Upper lobe of right lung (tissue), 1 donor: ENCODE data around the gene CHTOP. TPM values are rescaled to one million over a fixed set of nuclear protein-coding genes. Genes with fewer than 3 reads are reported as not detected.
"Not testable (repeated sequence)": the region's sequence is repeated elsewhere in the genome, so short reads cannot be mapped to it uniquely, and the experiment has no call there.

ENCODE experiments used
- ATAC-seq: fragments of 200-7000 bp; cut with Tn5 transposase; one replicate; pipeline ENCODE4 v1.9.1; 2020; ENCODE audit warnings: mild to moderate bottlenecking, moderate library complexity
- DNase-seq: peaks from one replicate; pipeline ENCODE4 v3.0.0-alpha.2; 2020
- H3K27ac ChIP-seq: fragments of 200-600 bp; one replicate; pipeline ENCODE4 v1.8.0; 2022
- H3K27me3 ChIP-seq: fragments of 200-600 bp; one replicate; pipeline ENCODE4 v1.8.0; 2022; ENCODE audit warnings: mild to moderate bottlenecking
- H3K36me3 ChIP-seq: fragments of 200-600 bp; one replicate; pipeline ENCODE4 v1.8.0; 2022
- H3K4me1 ChIP-seq: fragments of 200-600 bp; one replicate; pipeline ENCODE4 v1.8.0; 2022
- H3K4me3 ChIP-seq: fragments of 200-600 bp; one replicate; pipeline ENCODE4 v1.8.0; 2022; ENCODE audit warnings: mild to moderate bottlenecking
- H3K9me3 ChIP-seq: fragments of 200-600 bp; one replicate; pipeline ENCODE4 v1.8.0; 2022
- CTCF ChIP-seq: fragments of 200-600 bp; IDR thresholded peaks from one replicate; pipeline ENCODE4 v1.8.0; 2022; ENCODE audit warnings: antibody characterized with exemption
- intact Hi-C: fragments of 100-400 bp; cut with DNase I; formaldehyde crosslinking; loops from one replicate; pipeline ENCODE4 v1.11.0; 2022
- total RNA-seq: library from RNA; stranded (reverse); fragmentation: NEBNext Ultra II Directional; extraction: Animal tissue kit (Norgen Biotek cat#: 25700); gene quantifications from one replicate; pipeline ENCODE4 v1.2.1, GENCODE V29; 2021
- donor health status: DM: no; HTN: yes; CAD: no; lungs with severe emphysema.

CHTOP gene
- total RNA-seq, 1 donor from 2014 or later = 63.5 TPM

- H3K36me3 ChIP-seq = peaks cover 73% of the 10 kb centered on the region
- peaks cover 10% of the 10 kb centered on the region for H3K4me1 ChIP-seq
These were observed 33.6 kb downstream of the CHTOP start for GRCh38 chr1:153667439-153667838.

GRCh38 chr1:153668672-153669071, 34.8 kb downstream of the CHTOP start:
- H3K4me3 ChIP-seq, intact Hi-C loops, ATAC-seq, H3K9me3 ChIP-seq, H3K27me3 ChIP-seq, H3K27ac ChIP-seq, H3K4me1 ChIP-seq: not testable (repeated sequence)
- peaks cover 61% of the 10 kb centered on the region for H3K36me3 ChIP-seq
- peak; percentile 29 for DNase-seq

More at GRCh38 chr1:153667439-153667838, 33.6 kb downstream of the CHTOP start:
- Histone ChIP-seq H3K27me3 (no peaks in the 10 kb centered on the region), H3K9me3 (no peaks in the 10 kb centered on the region), H3K4me3 (no peak overlapping the region), H3K27ac (no peak overlapping the region)
- DNase-seq = no peak
- no peak for TF ChIP-seq CTCF
- intact Hi-C loops = no loop called here
- no peak for ATAC-seq

GRCh38 chr1:153669606-153670005, 35.7 kb downstream of the CHTOP start:
- DNase-seq (no peak), ATAC-seq (no peak)
- Histone ChIP-seq H3K4me1 (peaks cover 10% of the 10 kb centered on the region), H3K27me3 (no peaks in the 10 kb centered on the region), H3K9me3 (no peaks in the 10 kb centered on the region), H3K27ac (no peak overlapping the region), H3K36me3 (peaks cover 52% of the 10 kb centered on the region), H3K4me3 (peak overlapping the region; percentile 84)
- intact Hi-C loops = no loop called here
- no peak for TF ChIP-seq CTCF

GRCh38 chr1:153670257-153670858, 36.5 kb downstream of the CHTOP start:
- peak overlapping the region; percentile 84 for H3K4me3 ChIP-seq
- H3K4me1 ChIP-seq = peaks cover 10% of the 10 kb centered on the region
- H3K9me3 ChIP-seq = no peaks in the 10 kb centered on the region
- DNase-seq = peak; percentile 73
- peak overlapping the region; percentile 82 for H3K27ac ChIP-seq
- no peak for TF ChIP-seq CTCF
- H3K36me3 ChIP-seq = peaks cover 44% of the 10 kb centered on the region
- peak; percentile 22 for ATAC-seq
- H3K27me3 ChIP-seq = no peaks in the 10 kb centered on the region
- intact Hi-C loops = no loop called here

GRCh38 chr1:153670859-153671627, 37.2 kb downstream of the CHTOP start, which contains the start of gene ILF2:
Gene ILF2 (minus strand): TSS chr1:153670993. CDS start chr1:153670922, 71 bp downstream.
- peak; percentile 98 for DNase-seq
- Histone ChIP-seq H3K4me1 (peaks cover 10% of the 10 kb centered on the region), H3K4me3 (peak within 1 kb of the TSS; percentile 84), H3K27ac (peak within 1 kb of the TSS; percentile 88), H3K9me3 (no peaks in the 10 kb centered on the region), H3K36me3 (peaks cover 37% of the 10 kb centered on the region), H3K27me3 (no peaks in the 10 kb centered on the region)
- TF ChIP-seq CTCF = peak; percentile 43
- peak; percentile 97 for ATAC-seq
- intact Hi-C loops = no loop called here
